GM12891 (cell line): ENCODE measurements around the gene SALL3.

ENCODE experiments used
- POLR2A ChIP-seq: IDR thresholded peaks from 2 replicates; pipeline ENCODE4 v1.6.1; 2011; ENCODE audit warnings: low read depth, low read length, control low read depth
- POLR2AphosphoS5 ChIP-seq: IDR thresholded peaks from 2 replicates; pipeline ENCODE4 v1.6.1; 2011; ENCODE audit warnings: low read depth, low read length, control low read depth
- POU2F2 ChIP-seq: IDR thresholded peaks from 2 replicates; pipeline ENCODE4 v1.6.1; 2011; ENCODE audit warnings: low read depth, mild to moderate bottlenecking, control low read depth, low read length, moderate library complexity
- SPI1 ChIP-seq: IDR thresholded peaks from 2 replicates; pipeline ENCODE4 v1.6.1; 2011; ENCODE audit warnings: low read depth, low read length, control low read depth
- TAF1 ChIP-seq: IDR thresholded peaks from 2 replicates; pipeline ENCODE4 v1.6.1; 2011; ENCODE audit warnings: low read depth, low read length, control low read depth

GRCh38 chr18:79007440-79007839 lies 27.8 kb downstream of the SALL3 start:
- TF ChIP-seq POLR2A, result no peak
- no peak for TF ChIP-seq POLR2AphosphoS5
- no peak for TF ChIP-seq TAF1
- no peak for TF ChIP-seq SPI1
- TF ChIP-seq POU2F2, result no peak
